ENCODE results near the gene TUBGCP6. TPM values are rescaled to one million over a fixed set of nuclear protein-coding genes. Genes with fewer than 3 reads are reported as not detected.

TUBGCP6 gene
- total and polyA plus RNA-seq, 2 experiments from 2014 or later: 18.6 to 47.1 TPM

DNA sequence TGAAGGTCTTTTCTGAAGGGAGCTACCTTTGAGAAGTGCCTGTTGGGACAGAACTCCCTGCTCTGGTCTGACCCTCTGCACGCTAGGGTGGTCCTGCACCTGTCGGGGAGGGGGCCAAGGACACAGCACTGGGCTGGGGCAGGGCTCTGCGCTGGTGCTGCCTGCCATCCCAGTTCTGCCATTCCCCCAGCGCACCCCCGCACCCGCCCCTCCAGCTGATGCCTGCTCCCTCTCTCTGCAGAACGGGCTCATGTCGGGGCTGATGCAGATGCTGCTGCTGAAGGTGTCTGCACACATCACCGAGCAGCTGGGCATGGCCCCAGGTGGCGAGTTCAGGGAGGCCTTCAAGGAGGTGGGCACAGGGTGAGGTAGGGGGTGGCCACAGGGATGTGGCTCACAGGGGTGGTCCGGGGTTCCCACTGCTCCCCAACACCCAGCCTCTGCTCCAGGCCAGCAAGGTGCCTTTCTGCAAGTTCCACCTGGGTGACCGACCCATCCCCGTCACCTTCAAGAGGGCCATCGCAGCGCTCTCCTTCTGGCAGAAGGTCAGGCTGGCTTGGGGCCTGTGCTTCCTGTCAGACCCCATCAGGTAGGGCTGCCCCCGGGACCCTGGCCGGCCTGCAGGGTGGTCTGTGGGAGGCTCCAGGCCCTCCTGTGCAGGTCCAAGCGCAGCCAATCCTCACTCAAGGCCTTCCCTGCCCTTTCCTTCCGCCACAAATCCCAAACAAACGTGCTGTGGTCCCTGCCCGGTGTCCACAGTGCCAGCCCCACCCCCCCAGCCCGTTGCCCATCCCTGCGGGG is 47.6 kb downstream of the TUBGCP6 start:
- Histone ChIP-seq H2AFZ (no peak overlapping the region), H3K79me2 (replicated peaks; ENCODE audit: insufficient read depth) (peaks cover 9% of the 10 kb centered on the region), H3K4me1 (ENCODE audit: insufficient read depth) (peaks cover 5% of the 10 kb centered on the region; the same call in 1 of the 2 replicates), H3K9me2 (ENCODE audit: insufficient read depth) (no peaks in the 10 kb centered on the region), H3K4me2 (no peak overlapping the region), H4K20me1 (replicated peaks; ENCODE audit: insufficient read depth) (peaks cover 10% of the 10 kb centered on the region), H3K36me3 (ENCODE audit: insufficient read depth) (no peaks in the 10 kb centered on the region), H3K4me3 (no peak overlapping the region), H3F3A (replicated peaks; ENCODE audit: low read depth) (peaks cover 9% of the 10 kb centered on the region), H3K27ac (ENCODE audit: low read depth) (no peak overlapping the region), H3K27me3 (ENCODE audit: insufficient read depth) (peaks cover 5% of the 10 kb centered on the region; the same call in 1 of the 2 replicates)
- no peak for DNase-seq (ENCODE audit: low spot score)
- H3K27ac Mint-ChIP-seq: no peak overlapping the region
- H3K27me3 Mint-ChIP-seq (ENCODE audit: insufficient read depth, low read depth, poor library complexity): peaks cover 6% of the 10 kb centered on the region
- peaks cover 3% of the 10 kb centered on the region; the same call in 2 of the 3 replicates for H3K36me3 Mint-ChIP-seq (ENCODE audit: low read depth)
- no peaks in the 10 kb centered on the region for H3K9me3 Mint-ChIP-seq
- no peak overlapping the region for H3K4me3 Mint-ChIP-seq
- TF ChIP-seq CTCF (conservative IDR thresholded peaks at IDR 0.05; ENCODE audit: low read depth in 2 of 2) (no peak), CREB1 (CRISPR knock-in tag; IDR thresholded peaks at IDR 0.05; ENCODE audit: low read depth) (no peak), ZNF462 (CRISPR knock-in tag; IDR thresholded peaks at IDR 0.05) (no peak), EZH2phosphoT487 (IDR thresholded peaks at IDR 0.05; ENCODE audit: unreplicated experiment) (no peak), ZNF331 (CRISPR knock-in tag; IDR thresholded peaks at IDR 0.05; ENCODE audit: low read depth) (no peak), NANOG (IDR thresholded peaks at IDR 0.05; ENCODE audit: borderline replicate concordance) (no peak), ZNF114 (CRISPR knock-in tag; IDR thresholded peaks at IDR 0.05) (no peak), POLR2AphosphoS5 (IDR thresholded peaks at IDR 0.05; ENCODE audit: low read depth) (no peak), REST (IDR thresholded peaks at IDR 0.05; ENCODE audit: unreplicated experiment) (no peak), EZH2 (IDR thresholded peaks at IDR 0.05; ENCODE audit: low read depth, unreplicated experiment) (no peak), STAT1 (IDR thresholded peaks at IDR 0.05; ENCODE audit: unreplicated experiment) (no peak), JUNB (IDR thresholded peaks at IDR 0.05; ENCODE audit: unreplicated experiment) (no peak)
- TF ChIP-seq, protein P1, sequence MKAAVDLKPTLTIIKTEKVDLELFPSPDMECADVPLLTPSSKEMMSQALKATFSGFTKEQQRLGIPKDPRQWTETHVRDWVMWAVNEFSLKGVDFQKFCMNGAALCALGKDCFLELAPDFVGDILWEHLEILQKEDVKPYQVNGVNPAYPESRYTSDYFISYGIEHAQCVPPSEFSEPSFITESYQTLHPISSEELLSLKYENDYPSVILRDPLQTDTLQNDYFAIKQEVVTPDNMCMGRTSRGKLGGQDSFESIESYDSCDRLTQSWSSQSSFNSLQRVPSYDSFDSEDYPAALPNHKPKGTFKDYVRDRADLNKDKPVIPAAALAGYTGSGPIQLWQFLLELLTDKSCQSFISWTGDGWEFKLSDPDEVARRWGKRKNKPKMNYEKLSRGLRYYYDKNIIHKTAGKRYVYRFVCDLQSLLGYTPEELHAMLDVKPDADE (IDR thresholded peaks at IDR 0.05): no peak
- H3K4me1 Mint-ChIP-seq: peaks cover 8% of the 10 kb centered on the region
- ATAC-seq: no peak
